DOHH2 (cell line): Measurements from ENCODE around the gene EPB41L2.

Experiments used
- EZH2phosphoT487 ChIP-seq: fragments of 200-600 bp; sonication (generic); IDR thresholded peaks from 2 replicates; pipeline ENCODE4 v1.6.1; 2017; ENCODE audit warnings: borderline replicate concordance, mild to moderate bottlenecking, antibody characterized with exemption, low read length, moderate library complexity, mixed read lengths
- TF ChIP-seq, protein P1 (sequence below): fragments of 200-600 bp; sonication (generic); IDR thresholded peaks from one replicate; pipeline ENCODE4 v1.5.1; 2014; ENCODE audit warnings: antibody characterized with exemption, mild to moderate bottlenecking, low read depth, low read length; ENCODE audit not compliant: poor library complexity, severe bottlenecking

- TF ChIP-seq, protein P1, sequence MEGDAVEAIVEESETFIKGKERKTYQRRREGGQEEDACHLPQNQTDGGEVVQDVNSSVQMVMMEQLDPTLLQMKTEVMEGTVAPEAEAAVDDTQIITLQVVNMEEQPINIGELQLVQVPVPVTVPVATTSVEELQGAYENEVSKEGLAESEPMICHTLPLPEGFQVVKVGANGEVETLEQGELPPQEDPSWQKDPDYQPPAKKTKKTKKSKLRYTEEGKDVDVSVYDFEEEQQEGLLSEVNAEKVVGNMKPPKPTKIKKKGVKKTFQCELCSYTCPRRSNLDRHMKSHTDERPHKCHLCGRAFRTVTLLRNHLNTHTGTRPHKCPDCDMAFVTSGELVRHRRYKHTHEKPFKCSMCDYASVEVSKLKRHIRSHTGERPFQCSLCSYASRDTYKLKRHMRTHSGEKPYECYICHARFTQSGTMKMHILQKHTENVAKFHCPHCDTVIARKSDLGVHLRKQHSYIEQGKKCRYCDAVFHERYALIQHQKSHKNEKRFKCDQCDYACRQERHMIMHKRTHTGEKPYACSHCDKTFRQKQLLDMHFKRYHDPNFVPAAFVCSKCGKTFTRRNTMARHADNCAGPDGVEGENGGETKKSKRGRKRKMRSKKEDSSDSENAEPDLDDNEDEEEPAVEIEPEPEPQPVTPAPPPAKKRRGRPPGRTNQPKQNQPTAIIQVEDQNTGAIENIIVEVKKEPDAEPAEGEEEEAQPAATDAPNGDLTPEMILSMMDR: no peak
- no peak for TF ChIP-seq EZH2phosphoT487
These were observed 81.6 kb downstream of the EPB41L2 start for GRCh38 chr6:130981409-130981808.
